Measurements from ENCODE around the gene CYS1. TPM values are rescaled to one million over a fixed set of nuclear protein-coding genes. Genes with fewer than 3 reads are reported as not detected.
A peak's percentile ranks its signal among the peaks of the same experiment; 100 is the strongest.

Gene CYS1
- total RNA-seq, 4 donors from 2014 or later, result 1.1 to 7.4 (median 2.0) TPM

DNA sequence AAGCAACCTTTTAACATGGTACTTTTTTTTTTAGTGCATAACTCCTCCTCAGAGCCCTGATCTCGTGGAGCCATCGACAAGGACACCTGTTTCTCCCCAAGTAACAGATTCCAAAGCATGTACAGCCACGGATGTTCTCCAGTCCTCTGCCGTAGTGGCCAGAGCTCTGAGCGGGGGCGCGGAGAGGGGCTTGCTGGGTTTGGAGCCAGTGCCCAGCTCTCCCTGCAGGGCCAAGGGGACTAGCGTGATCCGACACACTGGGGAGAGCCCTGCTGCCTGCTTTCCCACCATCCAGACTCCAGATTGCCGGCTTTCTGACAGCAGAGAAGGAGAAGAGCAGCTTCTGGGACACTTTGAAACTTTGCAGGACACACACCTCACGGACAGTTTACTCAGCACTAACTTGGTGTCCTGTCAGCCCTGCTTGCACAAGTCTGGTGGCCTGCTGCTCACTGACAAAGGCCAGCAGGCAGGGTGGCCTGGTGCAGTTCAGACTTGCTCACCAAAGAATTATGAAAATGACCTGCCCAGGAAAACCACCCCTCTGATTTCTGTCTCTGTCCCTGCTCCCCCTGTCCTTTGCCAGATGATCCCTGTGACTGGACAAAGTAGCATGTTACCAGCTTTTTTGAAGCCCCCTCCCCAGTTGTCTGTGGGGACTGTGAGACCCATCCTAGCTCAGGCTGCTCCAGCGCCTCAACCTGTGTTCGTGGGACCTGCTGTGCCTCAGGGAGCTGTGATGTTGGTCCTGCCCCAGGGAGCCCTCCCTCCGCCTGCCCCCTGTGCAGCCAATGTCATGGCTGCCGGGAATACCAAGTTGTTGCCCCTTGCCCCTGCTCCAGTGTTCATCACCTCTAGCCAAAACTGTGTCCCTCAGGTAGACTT, 32.4 kb downstream of the CYS1 start:
- 80 to 91% methylated on average over 2 to 15 of the region's 15 CpGs for WGBS, 2 donors (ENCODE audit: low coverage in 1 of 2)
- in situ Hi-C loops (cut with MboI; ENCODE audit: low pct_ligation_motif_present in 1 of 4, low pct_unique_long_range_greater_than_20kb in 1 of 4, low sequenced_read_pairs in 3 of 4) (loop anchor here in 3 of 4 donors (5.0 to 10.0 kb wide), 2 partner anchors 66 to 243 kb away; no protein-coding TSS in a partner anchor), intact Hi-C loops (cut with DNase I; ENCODE audit: low total_unique reads) (loop anchor here (2.0 kb wide), 1 partner anchor 233 kb away; no protein-coding TSS in a partner anchor)
- Histone ChIP-seq H3K4me3 (no peak overlapping the region), H3K27me3 (no peaks in the 10 kb centered on the region), H3K36me3 (peaks cover 0 to 10% (median 4%) of the 10 kb centered on the region in 4 donors), H3K9me3 (no peaks in the 10 kb centered on the region), H3K4me1 (peaks cover 7 to 44% (median 28%) of the 10 kb centered on the region in 4 donors), H3K27ac (peak overlapping the region in 1 of 4 donors; percentile 99)
- TF ChIP-seq CTCF (IDR thresholded peaks at IDR 0.05), result no peak
- no peak for TF ChIP-seq POLR2A (IDR thresholded peaks at IDR 0.05)
- TF ChIP-seq POLR2AphosphoS5 (IDR thresholded peaks at IDR 0.05), result no peak
- TF ChIP-seq EP300 (IDR thresholded peaks at IDR 0.05; ENCODE audit: low read depth), result no peak
- DNase-seq, result no peak

- Histone ChIP-seq H3K27ac (peak overlapping the region; percentile 15 to 99 (median 97)), H3K4me1 (peaks cover 6 to 52% (median 34%) of the 10 kb centered on the region in 4 donors), H3K9me3 (no peaks in the 10 kb centered on the region), H3K4me3 (no peak overlapping the region), H3K27me3 (no peaks in the 10 kb centered on the region), H3K36me3 (peaks cover 0 to 1% (median under 1%) of the 10 kb centered on the region in 4 donors)
- WGBS, 2 donors (ENCODE audit: low coverage in 1 of 2), result 48 to 100% methylated on average over 2 to 7 of the region's 7 CpGs
- no peak for DNase-seq
- in situ Hi-C loops (cut with MboI; ENCODE audit: low pct_ligation_motif_present in 1 of 4, low pct_unique_long_range_greater_than_20kb in 1 of 4, low sequenced_read_pairs in 3 of 4), result loop anchor here in 3 of 4 donors (5.0 to 10.0 kb wide), 2 partner anchors 65 to 242 kb away; no protein-coding TSS in a partner anchor
- intact Hi-C loops (cut with DNase I; ENCODE audit: low total_unique reads), result no loop called here
- no peak for TF ChIP-seq EP300 (IDR thresholded peaks at IDR 0.05; ENCODE audit: low read depth)
- no peak for TF ChIP-seq POLR2AphosphoS5 (IDR thresholded peaks at IDR 0.05)
- TF ChIP-seq CTCF (IDR thresholded peaks at IDR 0.05), result no peak
- no peak for TF ChIP-seq POLR2A (IDR thresholded peaks at IDR 0.05)
Observed at GRCh38 chr2:10046931-10047330, 33.3 kb downstream of the CYS1 start.

- no peak for TF ChIP-seq POLR2AphosphoS5 (IDR thresholded peaks at IDR 0.05)
- TF ChIP-seq CTCF (IDR thresholded peaks at IDR 0.05), result no peak
- TF ChIP-seq POLR2A (IDR thresholded peaks at IDR 0.05), result no peak
- TF ChIP-seq EP300 (IDR thresholded peaks at IDR 0.05; ENCODE audit: low read depth), result no peak
- in situ Hi-C loops (cut with MboI; ENCODE audit: low pct_ligation_motif_present in 1 of 4, low pct_unique_long_range_greater_than_20kb in 1 of 4, low sequenced_read_pairs in 3 of 4), result loop anchor here in 3 of 4 donors (5.0 to 10.0 kb wide), 2 partner anchors 63 to 241 kb away; no protein-coding TSS in a partner anchor
- Histone ChIP-seq H3K4me1 (peaks cover 8 to 60% (median 38%) of the 10 kb centered on the region in 4 donors), H3K36me3 (no peaks in the 10 kb centered on the region), H3K9me3 (no peaks in the 10 kb centered on the region), H3K27me3 (no peaks in the 10 kb centered on the region), H3K4me3 (no peak overlapping the region), H3K27ac (peak overlapping the region; percentile 96 to 99 (median 97))
- WGBS, 2 donors (ENCODE audit: low coverage in 1 of 2), result 82 to 84% methylated on average over 5 to 20 of the region's 20 CpGs
- no peak for DNase-seq
- intact Hi-C loops (cut with DNase I; ENCODE audit: low total_unique reads), result no loop called here
Observed at GRCh38 chr2:10045561-10046355, 34.5 kb downstream of the CYS1 start.
